Effector CD4-positive, alpha-beta T cell (primary cell): ENCODE data around the gene PIGW.
"Not testable (repeated sequence)": the region's sequence is repeated elsewhere in the genome, so short reads cannot be mapped to it uniquely, and the experiment has no call there.

Experiments
- DNase-seq: peaks from one replicate; pipeline ENCODE4 v3.0.0-alpha.2; 2020
- total RNA-seq: gene quantifications from one replicate; lab custom pipeline; 2026; lab: John Stamatoyannopoulos, UW

PIGW gene
- total RNA-seq: 9.8 reads per million, percentile 31 among the genes with 10 or more reads in this experiment

DNA sequence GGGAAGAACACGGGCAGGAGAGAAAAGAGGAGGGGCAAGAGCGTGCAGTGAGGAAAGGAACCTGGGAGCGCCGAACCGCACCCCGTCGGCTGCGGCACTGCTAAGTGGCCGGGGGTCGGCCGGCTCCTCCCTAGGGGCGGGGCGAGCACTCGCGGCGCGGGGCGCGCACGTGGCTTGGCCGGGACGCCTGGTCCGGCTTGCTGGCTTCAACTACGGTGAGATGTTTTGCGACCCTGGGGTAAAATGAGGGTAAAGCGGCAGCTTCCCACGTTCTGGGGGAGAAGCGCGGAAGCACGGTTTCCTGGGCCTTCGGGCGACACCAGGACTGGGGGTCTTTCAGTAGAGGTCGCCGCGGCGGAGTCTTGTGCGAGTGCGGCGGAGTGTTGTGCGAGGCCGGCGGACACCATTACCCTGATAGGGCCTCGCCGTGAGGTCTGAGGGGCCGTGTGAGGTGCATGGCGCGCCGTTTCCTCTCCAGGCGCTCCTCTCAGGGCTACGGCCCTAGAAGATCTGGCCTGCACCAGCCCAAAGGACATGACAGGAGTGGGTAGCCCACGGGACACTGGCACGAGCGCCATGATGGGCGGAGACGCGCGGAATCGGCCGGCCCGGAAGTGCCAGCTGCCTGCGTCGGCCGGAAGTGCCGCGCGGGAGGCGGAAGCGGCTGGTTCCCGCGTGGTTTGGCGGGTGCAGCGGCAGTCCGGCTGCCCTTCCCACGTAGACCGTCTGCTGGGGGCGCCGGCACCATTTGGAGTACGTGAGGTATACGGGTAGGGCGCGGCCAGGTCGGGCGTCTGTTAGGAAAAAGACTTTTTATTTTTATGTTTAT is at the start of gene PIGW, which contains the start of gene MYO19:
Gene PIGW (plus strand): TSS at position 148 of the 829 bp plus-strand sequence. CDS start 2,115 bp downstream, outside the sequence.
Gene MYO19 (minus strand): TSS at position 29 of the 829 bp plus-strand sequence. CDS start 2,330 bp downstream, outside the sequence.
- DNase-seq: peak; percentile 78

DNA sequence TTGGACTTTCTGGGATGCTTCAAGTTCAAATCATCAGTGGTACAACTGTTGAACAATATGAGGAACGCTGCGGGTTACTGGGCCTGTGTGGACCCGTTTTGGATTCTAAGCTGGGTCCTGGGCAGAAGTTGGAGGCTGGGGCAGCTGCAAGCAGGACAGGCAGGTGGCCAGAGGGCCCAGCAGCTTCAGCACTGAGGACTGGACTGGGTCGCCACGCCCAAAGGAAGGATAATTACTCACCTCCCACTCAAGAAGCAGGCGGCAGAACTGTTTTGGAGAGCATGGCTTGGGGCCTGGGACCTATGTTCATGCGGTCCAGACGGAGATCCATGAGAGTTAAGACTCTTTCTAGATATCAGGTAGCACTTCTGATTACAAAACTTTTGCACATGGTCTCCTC is 49.8 kb upstream of the PIGW start:
- DNase-seq: no peak

DNA sequence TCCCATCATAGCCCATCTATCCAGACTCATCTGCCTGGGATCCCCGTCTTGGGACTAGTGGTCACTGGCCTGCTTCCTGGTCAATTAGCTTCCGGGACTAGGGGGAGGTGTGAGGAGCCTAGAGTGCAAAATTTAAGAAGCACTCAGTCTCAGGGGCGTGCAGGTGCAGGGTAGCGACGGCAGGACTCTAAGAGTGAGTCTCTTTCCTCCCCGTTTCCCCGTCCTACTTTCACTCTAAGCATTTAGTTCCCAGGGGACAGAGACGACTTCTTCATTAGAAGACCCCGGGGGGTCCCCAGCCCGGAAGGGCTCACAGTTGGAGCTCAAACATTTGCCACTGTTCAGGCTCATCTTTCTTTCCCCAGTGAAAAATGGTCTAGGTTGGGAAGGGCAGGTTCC is 49.0 kb upstream of the PIGW start:
- no peak for DNase-seq

DNA sequence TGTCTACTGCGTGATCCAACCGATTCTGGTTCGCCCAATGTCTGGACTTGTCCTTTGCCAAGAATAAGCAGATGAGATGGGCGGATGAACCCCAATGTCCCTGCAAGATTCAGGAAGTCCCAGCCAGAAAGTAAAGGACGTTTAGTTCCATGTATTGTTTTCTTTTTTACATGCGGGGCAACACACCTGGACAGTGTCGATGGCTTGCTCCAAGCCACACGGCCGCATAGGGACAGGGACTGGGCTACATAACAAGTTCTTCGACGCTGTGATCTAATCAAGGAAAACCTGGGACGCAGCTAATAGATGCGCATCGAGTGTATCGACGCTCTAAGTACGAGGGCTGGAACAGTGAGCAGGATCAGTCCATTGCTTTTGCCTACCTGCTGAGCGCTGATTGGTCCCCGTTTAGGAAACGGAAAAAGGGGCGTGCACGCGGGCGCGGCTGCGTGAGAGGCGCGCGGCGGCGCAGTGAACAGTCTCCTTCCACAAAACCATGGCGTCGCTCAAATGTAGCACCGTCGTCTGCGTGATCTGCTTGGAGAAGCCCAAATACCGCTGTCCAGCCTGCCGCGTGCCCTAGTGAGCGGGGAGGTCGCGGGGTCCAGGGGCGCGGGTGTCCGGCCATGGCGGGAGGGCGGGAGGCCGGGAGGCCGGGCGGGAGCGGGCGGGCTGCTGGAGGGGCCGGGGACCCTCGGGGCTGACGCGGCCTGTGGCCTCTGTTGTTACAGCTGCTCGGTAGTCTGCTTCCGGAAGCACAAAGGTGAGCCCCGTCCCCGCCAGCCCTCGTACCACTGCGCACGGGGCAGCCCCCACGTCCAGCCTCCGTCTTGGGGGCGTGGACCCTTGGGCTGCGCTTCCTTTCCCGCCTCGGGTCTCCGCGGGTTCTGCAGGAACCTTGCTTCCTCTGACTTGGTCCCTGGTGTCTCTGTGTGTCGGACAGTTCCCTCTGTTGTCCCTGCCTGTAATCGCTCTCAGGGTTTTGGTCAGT is 48.3 kb upstream of the PIGW start, which contains the start of gene ZNHIT3:
Gene ZNHIT3 (plus strand): TSS at position 478 of the 991 bp plus-strand sequence. CDS start 19 bp downstream, at position 497.
- DNase-seq: peak; percentile 88

DNA sequence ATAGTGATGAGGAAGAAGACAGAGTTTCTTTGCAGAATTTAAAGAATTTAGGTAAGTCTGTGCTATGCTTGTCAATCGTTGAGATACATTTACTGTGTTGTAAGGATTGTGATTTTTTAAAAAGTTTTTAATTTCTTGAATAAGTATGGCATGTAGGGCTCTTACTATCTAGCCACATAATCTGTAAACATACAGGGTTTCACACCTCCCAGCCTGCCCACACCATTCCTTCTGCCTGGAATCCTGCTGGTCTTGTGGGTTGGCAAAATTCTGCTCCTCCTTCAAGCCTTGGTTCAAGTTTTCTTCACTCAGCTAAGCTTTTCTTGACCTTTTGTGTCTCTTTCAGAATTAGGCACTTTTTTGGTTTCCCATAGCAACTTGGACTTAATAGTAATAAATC is 40.8 kb upstream of the PIGW start:
- DNase-seq: no peak

DNA sequence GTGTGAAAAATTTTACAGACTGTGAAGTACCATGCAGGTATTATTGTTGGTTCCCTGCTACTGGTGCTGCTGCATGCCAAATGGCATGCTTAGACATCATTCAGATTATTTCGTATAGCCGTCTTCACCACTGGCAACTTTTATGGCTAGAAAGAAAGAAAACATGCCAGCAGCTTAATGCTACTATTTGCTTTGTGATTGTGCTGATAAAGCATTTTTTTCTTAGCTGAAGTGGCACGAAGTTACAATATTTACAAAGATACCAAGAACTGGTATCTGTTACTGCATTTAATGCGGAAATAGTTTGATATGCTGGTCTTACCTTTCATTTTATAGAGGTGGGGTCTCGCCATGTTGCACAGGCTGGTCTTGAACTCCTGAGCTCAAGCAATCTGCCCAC is 40.1 kb upstream of the PIGW start:
- no peak for DNase-seq

GRCh38 chr17:36495076-36495578 is 39.7 kb upstream of the PIGW start:
- DNase-seq: no peak

- DNase-seq: no peak
Observed at GRCh38 chr17:36496018-36496789, 38.6 kb upstream of the PIGW start.

GRCh38 chr17:36498155-36498554 is 36.6 kb upstream of the PIGW start:
- no peak for DNase-seq

DNA sequence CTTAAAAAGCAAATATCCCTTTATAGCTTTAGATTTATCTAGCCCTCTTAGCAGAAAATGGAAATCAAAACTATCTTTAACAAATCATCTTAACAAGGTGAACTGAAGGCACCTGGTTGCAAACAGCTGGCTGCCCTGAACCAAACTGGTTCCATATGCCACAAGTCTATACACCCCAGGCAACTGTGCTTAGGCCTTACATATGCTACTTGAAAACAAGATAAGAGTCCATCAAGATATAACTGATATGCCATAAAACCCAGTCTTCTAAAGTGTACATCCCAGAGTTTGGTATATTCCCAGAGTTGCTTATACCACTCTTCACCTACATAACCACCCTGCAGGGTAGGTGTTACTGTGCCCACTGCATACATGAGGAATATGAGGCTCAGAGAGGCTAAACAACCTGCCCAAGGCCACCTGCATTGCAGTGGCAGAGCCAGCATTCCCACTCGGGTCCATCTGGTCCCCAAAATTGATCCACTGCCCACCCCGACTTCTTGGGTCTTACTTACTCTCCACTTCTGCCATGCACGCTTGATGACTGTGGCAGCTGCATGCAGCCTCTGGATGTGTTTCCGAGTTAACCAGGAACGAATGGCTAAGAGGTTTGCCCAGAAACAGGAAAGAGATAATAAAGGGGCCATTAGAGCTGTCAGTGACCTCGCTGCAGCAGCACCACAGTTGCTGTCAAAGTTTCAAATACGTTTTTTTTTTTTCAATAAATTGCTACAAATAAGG is 36.1 kb upstream of the PIGW start:
- no peak for DNase-seq

DNA sequence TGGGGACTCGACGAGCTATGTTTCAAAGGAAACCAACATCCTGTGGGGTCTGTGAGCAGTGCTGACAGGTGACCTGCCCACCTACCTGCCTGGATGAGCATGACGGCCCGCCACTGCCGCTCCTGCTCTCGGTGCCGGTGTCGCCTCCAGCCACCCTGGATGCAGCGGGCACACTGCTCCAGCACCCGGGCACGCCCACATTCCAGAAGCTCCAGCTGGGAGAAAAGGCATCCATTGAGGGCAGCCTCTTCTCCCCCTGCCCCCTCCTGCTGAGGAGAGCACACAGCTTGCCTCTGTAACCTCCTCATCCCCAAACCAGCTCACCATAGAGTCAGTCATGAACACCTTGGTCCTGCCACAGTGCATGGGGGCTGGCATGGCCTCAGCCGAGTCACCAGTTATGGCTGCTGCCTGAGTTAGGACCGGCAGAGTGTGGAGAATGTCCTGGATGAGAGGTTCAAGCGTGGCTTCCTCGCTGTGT is 34.0 kb upstream of the PIGW start:
- DNase-seq: no peak

DNA sequence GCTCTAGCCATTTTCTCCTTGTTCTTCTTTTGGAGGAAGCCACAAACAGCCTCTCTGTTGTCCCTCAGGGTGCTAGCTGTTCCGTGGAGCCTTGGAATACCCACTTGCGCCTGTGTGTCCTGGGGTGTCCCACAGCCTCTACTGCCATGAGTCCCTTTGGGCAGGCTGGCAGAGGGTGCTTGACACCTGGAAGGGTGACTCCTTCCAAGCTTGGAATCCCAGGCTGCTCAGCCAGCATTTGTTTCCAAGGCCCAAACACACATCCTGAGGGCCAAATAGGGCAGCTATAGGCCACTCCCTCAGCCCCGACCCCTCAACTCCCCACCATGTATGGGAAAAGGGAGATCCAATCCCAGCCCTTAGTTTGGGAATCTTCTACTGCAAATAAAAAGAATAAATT is 33.4 kb upstream of the PIGW start:
- DNase-seq: no peak

DNA sequence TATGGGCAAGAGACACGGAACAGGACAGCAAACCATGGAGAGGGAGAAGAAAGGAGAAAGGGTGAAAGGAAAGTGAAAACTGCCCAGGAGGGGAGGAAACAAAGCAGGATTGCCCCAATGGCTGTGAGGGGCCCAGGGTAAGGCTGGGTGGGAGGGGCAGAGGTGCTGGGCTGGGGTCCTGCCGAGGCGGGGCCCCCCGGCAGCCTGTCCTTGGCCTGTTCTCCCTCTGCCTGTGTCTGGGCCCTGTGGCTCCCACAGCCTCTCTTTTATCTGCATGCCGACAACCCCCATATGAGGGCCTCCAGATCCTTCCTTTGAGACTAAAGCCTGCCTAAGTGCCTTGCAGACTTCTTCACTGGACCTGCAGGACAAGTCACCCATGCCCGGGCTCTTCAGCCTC is 32.8 kb upstream of the PIGW start:
- DNase-seq: no peak

DNA sequence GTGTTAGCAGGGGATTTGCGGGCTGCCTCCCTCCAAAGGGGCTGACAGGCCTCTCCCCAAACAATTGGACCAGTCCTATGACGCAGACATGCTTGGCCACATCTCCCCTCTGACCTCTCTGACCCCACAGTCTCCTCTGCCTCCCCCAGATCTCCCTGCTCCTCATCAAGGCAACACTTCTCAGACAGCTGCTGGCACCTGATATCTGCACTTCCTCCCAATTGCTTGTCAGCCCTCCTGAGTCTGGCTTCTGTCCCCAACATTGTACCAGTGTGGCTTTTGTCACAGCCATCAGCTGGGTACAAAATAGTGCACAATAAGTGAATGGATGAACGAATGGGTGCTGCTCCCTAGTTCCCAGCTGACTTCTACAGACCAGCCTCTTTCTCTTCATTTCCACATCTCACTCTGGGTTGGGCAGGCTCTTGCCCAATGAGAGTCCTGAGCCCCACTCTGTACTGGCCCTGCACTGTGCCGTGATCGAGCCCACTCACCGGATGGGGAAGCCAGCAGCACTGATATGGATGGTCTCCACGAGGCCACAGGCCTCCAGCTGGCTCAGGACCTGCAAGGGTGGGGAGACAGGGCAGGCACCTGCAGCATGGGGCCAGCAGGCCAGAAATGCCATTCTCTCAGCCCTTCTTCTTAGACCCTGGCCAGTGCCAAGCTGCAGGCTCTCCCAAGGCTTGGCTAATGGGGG is 31.2 kb upstream of the PIGW start:
- DNase-seq: no peak

- no peak for DNase-seq
Observed at GRCh38 chr17:36504156-36504545, 30.6 kb upstream of the PIGW start.

DNA sequence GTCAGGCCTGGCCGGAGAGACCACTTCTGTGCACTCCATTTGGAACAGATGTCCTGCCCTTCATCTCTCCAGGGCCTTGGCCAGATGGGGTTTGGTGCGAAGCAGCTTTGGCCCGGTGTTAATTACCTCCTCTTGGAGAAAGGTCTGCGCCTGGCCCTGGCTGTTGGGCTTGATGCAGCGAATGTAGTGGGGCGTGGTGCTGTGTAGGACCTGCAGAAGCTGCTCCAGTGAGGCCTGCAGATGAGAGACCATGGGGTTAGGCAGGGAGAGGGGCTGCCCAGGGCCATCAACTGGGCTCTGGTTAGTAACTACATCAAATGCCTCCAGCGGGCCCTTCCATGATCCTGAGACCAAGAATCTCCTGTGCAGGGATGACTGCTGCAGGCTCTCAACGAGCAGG is 29.6 kb upstream of the PIGW start:
- no peak for DNase-seq

GRCh38 chr17:36506249-36506826 is 28.4 kb upstream of the PIGW start:
- DNase-seq: no peak

DNA sequence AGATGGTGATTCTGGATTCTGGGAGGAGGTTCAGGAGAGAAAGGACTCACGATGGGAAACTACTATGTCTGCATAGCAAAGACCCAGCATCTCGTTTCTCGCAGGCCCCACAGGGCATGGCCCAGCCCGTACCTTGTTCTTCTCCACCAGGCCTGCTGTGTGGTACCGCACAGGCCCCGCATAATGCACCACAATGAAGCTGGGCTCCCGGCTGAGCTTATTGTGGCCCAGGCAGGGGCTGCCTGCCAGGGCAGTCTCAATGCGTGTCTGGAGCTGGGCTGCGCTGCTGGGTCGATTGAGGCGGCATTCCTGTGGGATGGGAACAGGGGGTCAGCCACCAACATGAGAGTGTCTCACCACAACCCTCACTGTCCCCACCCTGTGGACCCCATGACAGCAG is 28.0 kb upstream of the PIGW start:
- no peak for DNase-seq

DNA sequence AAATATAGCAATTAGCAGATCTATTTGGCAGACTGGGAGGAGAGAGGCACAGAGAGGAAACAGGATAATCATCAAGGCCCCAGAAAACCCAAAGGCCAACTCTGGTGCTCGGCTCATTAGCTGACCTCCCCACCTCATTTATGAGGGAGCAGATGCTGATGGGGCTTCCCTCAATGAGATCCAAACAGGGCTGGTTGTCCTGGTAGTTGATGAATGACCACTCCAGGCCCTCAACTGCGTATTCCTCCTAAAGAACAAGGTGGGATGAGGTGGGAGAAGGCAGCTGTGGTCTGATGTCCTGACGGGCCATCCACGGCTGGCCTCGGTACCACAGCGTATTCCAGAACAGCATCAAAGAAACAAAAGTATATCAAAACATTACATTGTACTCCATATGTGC is 27.5 kb upstream of the PIGW start:
- DNase-seq: no peak

DNA sequence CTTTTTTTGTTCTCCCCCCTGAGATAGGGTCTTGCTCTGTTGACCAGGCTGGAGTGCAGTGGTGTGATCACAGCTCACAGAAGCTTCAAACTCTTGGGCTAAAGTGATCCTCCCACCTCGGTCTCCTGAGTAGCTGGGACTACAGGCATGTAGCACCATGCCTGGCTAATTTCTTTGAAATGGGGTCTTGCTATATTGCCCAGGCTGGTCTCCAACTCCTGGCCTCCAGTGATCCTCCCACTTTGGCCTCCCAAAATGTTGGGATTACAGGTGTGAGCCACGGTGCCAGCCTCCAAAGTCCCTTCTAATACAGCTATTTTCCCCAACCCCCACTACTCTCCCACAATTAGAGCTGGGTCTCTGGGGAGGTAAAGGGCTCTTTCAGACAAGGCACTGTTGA is 26.3 kb upstream of the PIGW start:
- DNase-seq: not testable (repeated sequence)
